DND-41 (cell line): ENCODE data around the gene ZNF750.

Source experiments
- EZH2 ChIP-seq: IDR thresholded peaks from 3 replicates; pipeline ENCODE4 v1.6.1; 2012; ENCODE audit warnings: borderline replicate concordance, low read depth, mild to moderate bottlenecking, moderate library complexity, low read length, inconsistent platforms; ENCODE audit not compliant: severe bottlenecking
- TF ChIP-seq, protein P1 (sequence below): IDR thresholded peaks from 2 replicates; pipeline ENCODE4 v1.5.1; 2012; ENCODE audit warnings: borderline replicate concordance, low read length, moderate library complexity, mild to moderate bottlenecking; ENCODE audit not compliant: poor library complexity, severe bottlenecking; ENCODE audit errors: extremely low read depth

GRCh38 chr17:82867763-82868325 is 28.0 kb upstream of the ZNF750 start:
- TF ChIP-seq EZH2, result no peak
- TF ChIP-seq, protein P1, sequence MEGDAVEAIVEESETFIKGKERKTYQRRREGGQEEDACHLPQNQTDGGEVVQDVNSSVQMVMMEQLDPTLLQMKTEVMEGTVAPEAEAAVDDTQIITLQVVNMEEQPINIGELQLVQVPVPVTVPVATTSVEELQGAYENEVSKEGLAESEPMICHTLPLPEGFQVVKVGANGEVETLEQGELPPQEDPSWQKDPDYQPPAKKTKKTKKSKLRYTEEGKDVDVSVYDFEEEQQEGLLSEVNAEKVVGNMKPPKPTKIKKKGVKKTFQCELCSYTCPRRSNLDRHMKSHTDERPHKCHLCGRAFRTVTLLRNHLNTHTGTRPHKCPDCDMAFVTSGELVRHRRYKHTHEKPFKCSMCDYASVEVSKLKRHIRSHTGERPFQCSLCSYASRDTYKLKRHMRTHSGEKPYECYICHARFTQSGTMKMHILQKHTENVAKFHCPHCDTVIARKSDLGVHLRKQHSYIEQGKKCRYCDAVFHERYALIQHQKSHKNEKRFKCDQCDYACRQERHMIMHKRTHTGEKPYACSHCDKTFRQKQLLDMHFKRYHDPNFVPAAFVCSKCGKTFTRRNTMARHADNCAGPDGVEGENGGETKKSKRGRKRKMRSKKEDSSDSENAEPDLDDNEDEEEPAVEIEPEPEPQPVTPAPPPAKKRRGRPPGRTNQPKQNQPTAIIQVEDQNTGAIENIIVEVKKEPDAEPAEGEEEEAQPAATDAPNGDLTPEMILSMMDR, result no peak
